GM10266 (cell line): ENCODE data around the gene RNF34.
"Not testable (repeated sequence)": the region's sequence is repeated elsewhere in the genome, so short reads cannot be mapped to it uniquely, and the experiment has no call there.

Source experiments
- DNase-seq: peaks from one replicate; pipeline ENCODE4 v3.0.0; 2012; ENCODE audit errors: extremely low spot score
- TF ChIP-seq, protein P1 (sequence below): IDR thresholded peaks from 2 replicates; pipeline ENCODE4 v1.5.1; 2012; ENCODE audit warnings: mild to moderate bottlenecking, low read depth; ENCODE audit not compliant: control insufficient read depth, insufficient read depth; ENCODE audit errors: missing control alignments

RNF34 gene

DNA sequence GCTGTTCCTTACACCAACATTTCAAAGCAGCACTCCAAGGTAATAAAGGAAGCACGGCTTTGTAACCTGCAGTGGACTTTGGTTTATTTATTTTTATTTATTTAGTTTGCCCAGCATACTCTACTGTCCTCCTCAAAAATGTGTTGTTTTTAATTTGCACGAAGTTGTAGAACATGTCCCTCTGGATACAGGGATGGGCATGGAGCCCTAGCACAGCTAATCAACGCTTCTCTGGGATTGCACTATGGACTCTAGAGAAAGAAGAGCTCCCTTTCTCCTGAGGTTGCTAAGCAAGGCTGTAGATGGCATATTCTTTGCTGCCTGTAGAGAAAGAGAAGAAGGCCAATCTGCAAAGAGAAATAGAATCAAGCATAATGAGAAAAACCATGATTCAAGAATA is 41.8 kb upstream of the RNF34 start:
- TF ChIP-seq, protein P1, sequence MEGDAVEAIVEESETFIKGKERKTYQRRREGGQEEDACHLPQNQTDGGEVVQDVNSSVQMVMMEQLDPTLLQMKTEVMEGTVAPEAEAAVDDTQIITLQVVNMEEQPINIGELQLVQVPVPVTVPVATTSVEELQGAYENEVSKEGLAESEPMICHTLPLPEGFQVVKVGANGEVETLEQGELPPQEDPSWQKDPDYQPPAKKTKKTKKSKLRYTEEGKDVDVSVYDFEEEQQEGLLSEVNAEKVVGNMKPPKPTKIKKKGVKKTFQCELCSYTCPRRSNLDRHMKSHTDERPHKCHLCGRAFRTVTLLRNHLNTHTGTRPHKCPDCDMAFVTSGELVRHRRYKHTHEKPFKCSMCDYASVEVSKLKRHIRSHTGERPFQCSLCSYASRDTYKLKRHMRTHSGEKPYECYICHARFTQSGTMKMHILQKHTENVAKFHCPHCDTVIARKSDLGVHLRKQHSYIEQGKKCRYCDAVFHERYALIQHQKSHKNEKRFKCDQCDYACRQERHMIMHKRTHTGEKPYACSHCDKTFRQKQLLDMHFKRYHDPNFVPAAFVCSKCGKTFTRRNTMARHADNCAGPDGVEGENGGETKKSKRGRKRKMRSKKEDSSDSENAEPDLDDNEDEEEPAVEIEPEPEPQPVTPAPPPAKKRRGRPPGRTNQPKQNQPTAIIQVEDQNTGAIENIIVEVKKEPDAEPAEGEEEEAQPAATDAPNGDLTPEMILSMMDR, result no peak
- no peak for DNase-seq

DNA sequence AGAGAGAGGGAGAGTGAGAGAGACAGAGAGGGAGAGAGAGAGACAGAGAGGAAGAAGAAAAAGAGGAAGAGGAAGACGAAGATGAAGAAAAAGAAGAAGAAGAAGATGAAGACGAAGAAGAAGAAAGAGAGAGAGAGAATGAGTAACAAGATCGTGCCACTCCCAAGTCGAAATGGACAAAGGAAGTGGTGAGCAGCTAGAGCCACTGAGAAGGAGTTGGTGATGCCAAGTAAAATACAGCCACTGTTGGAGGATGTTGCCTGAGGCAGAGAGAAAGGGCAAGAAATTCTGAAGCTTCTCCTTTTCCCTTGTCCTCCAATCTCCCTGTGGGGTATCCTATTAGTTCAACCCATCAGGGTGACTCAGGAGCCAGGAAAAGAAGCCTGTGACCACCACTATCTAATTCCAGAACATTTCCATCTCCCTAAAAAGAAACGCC is 35.2 kb upstream of the RNF34 start:
- TF ChIP-seq, protein P1, result no peak
- no peak for DNase-seq

DNA sequence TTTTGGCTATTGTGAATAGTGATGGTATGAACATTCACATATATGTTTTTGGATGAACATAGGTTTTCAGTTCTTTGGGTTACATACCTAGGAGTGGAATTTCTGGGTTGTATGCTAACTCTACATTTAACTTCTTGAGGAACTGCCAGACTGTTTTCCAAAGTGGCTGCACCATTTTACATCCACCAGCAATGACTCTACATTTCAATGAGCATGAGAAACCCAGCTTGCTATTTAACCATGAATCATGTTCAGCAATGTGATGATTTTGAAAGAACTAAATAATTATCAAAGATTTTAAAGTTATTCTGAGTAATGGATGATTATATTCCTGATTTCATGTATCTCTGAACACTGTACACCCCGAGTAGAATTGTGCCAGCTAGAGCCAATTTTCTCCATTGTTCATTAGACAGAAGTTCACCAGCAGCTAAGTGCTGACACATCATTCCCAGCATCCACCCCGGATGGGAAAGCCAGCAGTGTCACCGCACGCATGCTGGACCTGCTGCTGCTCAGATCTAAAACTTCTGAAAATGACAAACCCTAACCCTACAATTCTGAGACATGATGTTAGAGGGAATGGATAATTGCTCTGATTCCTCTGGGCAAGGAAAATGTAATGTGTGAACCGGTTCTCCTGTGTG is 34.4 kb upstream of the RNF34 start:
- no peak for DNase-seq
- TF ChIP-seq, protein P1, result no peak

DNA sequence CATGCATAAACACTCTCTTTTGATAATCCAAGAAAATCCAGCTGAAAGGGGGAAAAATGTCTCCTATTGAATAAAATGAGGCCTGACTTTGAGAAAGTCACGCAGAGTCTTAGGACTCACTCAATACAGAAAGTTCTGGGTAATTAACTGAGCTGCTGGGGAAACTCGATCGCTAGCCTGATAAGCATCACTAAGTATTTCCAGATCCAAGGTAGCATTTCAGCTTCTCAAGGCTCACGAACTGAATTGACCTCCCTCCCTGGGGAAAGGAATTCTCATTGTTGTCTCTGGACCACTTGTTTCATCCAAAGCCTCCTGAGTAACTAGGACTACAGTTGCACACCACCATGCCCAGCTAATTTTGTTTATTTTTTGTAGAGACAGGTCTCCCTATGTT is 33.9 kb upstream of the RNF34 start:
- no peak for DNase-seq
- TF ChIP-seq, protein P1, result no peak

DNA sequence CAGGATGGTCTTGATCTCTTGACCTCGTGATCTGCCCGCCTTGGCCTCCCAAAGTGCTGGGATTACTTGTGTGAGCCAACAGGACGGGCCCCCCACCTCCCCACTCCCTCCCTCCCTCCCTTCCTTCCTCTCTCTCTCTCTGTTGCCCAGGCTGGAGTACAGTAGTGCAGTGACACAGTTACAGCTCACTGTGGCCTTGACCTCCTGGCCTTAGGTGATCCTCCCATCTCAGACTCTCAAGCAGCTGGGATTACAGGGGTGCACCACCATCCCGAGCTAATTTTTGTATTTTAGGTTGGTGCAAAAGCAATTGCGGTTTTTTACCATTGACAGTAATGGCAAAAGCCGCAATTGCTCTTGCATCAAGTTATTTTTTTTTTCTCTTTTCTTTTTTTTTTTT is 28.5 kb upstream of the RNF34 start:
- TF ChIP-seq, protein P1, result no peak
- DNase-seq, result no peak

DNA sequence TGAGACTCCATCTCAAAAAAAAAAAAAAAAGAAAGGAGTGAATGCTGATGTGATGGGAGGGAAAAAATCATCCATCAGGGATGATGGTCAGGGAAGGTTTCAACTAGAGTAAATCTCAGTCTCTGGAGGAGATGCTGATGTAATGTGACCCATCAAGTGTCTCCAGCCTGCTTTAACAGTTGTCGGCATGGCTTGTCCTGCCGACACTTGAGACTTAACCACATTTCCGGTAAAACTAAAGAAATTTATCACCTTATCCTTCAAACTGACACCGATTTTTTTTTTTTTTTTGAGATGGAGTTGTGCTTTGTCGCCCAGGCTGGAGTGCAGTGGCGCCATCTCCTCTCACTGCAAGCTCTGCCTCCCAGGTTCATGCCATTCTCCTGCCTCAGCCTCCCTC is 26.2 kb upstream of the RNF34 start:
- TF ChIP-seq, protein P1, result no peak
- DNase-seq, result no peak

DNA sequence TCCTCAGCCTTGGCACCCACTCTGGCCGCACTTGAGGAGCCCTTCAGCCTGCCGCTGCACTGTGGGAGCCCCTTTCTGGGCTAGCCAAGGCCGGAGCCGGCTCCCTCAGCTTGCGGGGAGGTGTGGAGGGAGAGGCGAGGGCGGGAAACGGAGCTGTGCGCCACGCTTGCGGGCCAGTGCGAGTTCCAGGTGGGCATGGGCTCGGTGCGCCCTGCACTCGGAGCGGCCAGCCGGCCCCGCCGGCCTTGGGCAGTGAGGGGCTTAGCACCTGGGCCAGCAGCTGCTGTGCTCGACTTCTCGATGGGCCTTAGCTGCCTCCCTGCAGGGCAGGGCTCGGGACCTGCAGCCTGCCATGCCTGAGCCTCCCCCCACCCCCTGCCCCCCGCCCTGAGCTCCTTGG is 25.6 kb upstream of the RNF34 start:
- DNase-seq, result not testable (repeated sequence)

DNA sequence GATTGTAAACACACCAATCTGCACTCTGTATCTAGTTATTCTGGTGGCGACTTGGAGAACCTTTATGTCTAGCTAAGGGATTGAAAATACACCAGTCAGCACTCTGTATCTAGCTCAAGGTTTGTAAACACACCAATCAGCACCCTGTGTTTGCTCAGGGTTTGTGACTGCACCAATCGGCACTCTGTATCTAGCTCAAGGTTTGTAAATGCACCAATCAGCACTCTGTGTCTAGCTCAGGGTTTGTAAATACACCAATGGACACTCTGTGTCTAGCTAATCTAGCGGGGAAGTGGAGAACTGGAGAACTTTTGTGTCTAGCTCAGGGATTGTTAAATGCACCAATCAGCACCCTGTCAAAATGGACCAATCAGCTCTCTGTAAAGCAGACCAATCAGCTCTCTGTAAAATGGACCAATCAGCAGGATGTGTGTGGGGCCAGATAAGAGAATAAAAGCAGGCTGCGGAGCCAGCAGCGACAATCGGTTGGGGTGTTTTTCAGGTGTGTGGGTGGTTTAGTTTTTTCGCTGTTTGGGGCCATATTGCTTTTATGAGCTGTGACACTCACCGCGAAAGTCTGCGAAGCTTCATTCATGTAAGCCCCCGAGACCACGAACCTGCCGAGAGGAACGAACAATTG is 24.9 kb upstream of the RNF34 start:
- not testable (repeated sequence) for DNase-seq
